ENCODE results near the gene ENPP6. TPM values are rescaled to one million over a fixed set of nuclear protein-coding genes. Genes with fewer than 3 reads are reported as not detected.

The ENPP6 gene
- total and polyA plus RNA-seq, 2 donors (not counting 1 experiment from before 2014, with no cell fraction given), result 0.01 TPM; not detected in 1

- H2AFZ ChIP-seq (ENCODE audit: insufficient read depth, low read depth, low read length, poor library complexity, severe bottlenecking), result no peak overlapping the region
- POLR2A ChIA-PET, result no interaction called here
- Mint-ChIP-seq H3K27ac (no peak overlapping the region), H3K27me3 (peaks cover 6% of the 10 kb centered on the region), H3K4me3 (no peak overlapping the region), H3K9me3 (ENCODE audit: insufficient read depth) (peaks cover 2% of the 10 kb centered on the region), H3K4me1 (no peaks in the 10 kb centered on the region)
- H4K20me1 ChIP-seq (ENCODE audit: control insufficient read depth, insufficient read depth, low read length, poor library complexity, severe bottlenecking), result no peaks in the 10 kb centered on the region
- no peak overlapping the region for H3K4me2 ChIP-seq (replicated peaks; ENCODE audit: low read depth, low read length, poor library complexity, severe bottlenecking)
- H3K36me3 ChIP-seq (replicated peaks in 1 of 2; ENCODE audit: control extremely low read depth in 1 of 2, control insufficient read depth in 1 of 2, extremely low read depth in 1 of 2, insufficient read depth in 2 of 2, low read length in 1 of 2), result no peaks in the 10 kb centered on the region
- H3K9ac ChIP-seq (ENCODE audit: low read length), result no peak overlapping the region
- H3K9me3 ChIP-seq (ENCODE audit: control extremely low read depth in 1 of 3, control insufficient read depth in 2 of 3, insufficient read depth in 1 of 3, low read length in 2 of 3), result peaks cover 0 to 4% (median 0%) of the 10 kb centered on the region in 3 donors
- H3K27me3 ChIP-seq (replicated peaks in 1 of 4; ENCODE audit: control extremely low read depth in 1 of 4, control insufficient read depth in 3 of 4, insufficient read depth in 4 of 4, low read length in 3 of 4), result no peaks in the 10 kb centered on the region
- no peaks in the 10 kb centered on the region for H3K79me2 ChIP-seq (ENCODE audit: control insufficient read depth, insufficient read depth, low read length)
- ATAC-seq (ENCODE audit: low read depth) (no peak), DNase-seq (no peak)
- CTCF ChIA-PET, result no interaction called here
- no peaks in the 10 kb centered on the region for H3K4me1 ChIP-seq (ENCODE audit: control insufficient read depth in 2 of 2, insufficient read depth in 2 of 2, low read length in 2 of 2)
- no peak for TF ChIP-seq CTCF (IDR thresholded peaks at IDR 0.05)
- no peak for TF ChIP-seq EZH2 (IDR thresholded peaks at IDR 0.05; ENCODE audit: borderline replicate concordance, insufficient read depth, low read depth, low read length, poor library complexity, severe bottlenecking)
- H3K27ac ChIP-seq (ENCODE audit: low read length in 2 of 2), result no peak overlapping the region
- H3K4me3 ChIP-seq (ENCODE audit: control extremely low read depth in 1 of 5, extremely low read depth in 1 of 5, insufficient read depth in 1 of 5, low read depth in 2 of 5, low read length in 4 of 5), result no peak overlapping the region
- intact Hi-C loops (cut with micrococcal nuclease), result no loop called here
- 100% methylated on average over 1 of the region's 3 CpGs for WGBS (ENCODE audit: insufficient coverage)
Observed at GRCh38 chr4:184059099-184059498, 158.6 kb downstream of the ENPP6 start.

GRCh38 chr4:184058026-184058425, 159.6 kb downstream of the ENPP6 start:
- no peak for DNase-seq
- Histone ChIP-seq H3K4me2 (replicated peaks; ENCODE audit: low read depth, low read length, poor library complexity, severe bottlenecking) (no peak overlapping the region), H3K4me3 (ENCODE audit: control extremely low read depth in 1 of 5, extremely low read depth in 1 of 5, insufficient read depth in 1 of 5, low read depth in 2 of 5, low read length in 4 of 5) (no peak overlapping the region), H3K36me3 (replicated peaks in 1 of 2; ENCODE audit: control extremely low read depth in 1 of 2, control insufficient read depth in 1 of 2, extremely low read depth in 1 of 2, insufficient read depth in 2 of 2, low read length in 1 of 2) (no peaks in the 10 kb centered on the region), H2AFZ (ENCODE audit: insufficient read depth, low read depth, low read length, poor library complexity, severe bottlenecking) (no peak overlapping the region), H3K9me3 (ENCODE audit: control extremely low read depth in 1 of 3, control insufficient read depth in 2 of 3, insufficient read depth in 1 of 3, low read length in 2 of 3) (peaks cover 0 to 6% (median 0%) of the 10 kb centered on the region in 3 donors), H4K20me1 (ENCODE audit: control insufficient read depth, insufficient read depth, low read length, poor library complexity, severe bottlenecking) (no peaks in the 10 kb centered on the region), H3K79me2 (ENCODE audit: control insufficient read depth, insufficient read depth, low read length) (no peaks in the 10 kb centered on the region), H3K27ac (ENCODE audit: low read length in 2 of 2) (no peak overlapping the region), H3K27me3 (replicated peaks in 1 of 4; ENCODE audit: control extremely low read depth in 1 of 4, control insufficient read depth in 3 of 4, insufficient read depth in 4 of 4, low read length in 3 of 4) (no peaks in the 10 kb centered on the region), H3K9ac (ENCODE audit: low read length) (no peak overlapping the region), H3K4me1 (ENCODE audit: control insufficient read depth in 2 of 2, insufficient read depth in 2 of 2, low read length in 2 of 2) (no peaks in the 10 kb centered on the region)
- H3K9me3 Mint-ChIP-seq (ENCODE audit: insufficient read depth), result peaks cover 2% of the 10 kb centered on the region
- intact Hi-C loops (cut with micrococcal nuclease), result no loop called here
- ChIA-PET CTCF (no interaction called here), POLR2A (no interaction called here)
- H3K27me3 Mint-ChIP-seq, result peaks cover 6% of the 10 kb centered on the region
- H3K27ac Mint-ChIP-seq, result no peak overlapping the region
- no peak for ATAC-seq (ENCODE audit: low read depth)
- H3K4me3 Mint-ChIP-seq, result no peak overlapping the region
- WGBS (ENCODE audit: insufficient coverage), result no CpG with 5 or more reads among the region's 6 CpGs
- TF ChIP-seq CTCF (IDR thresholded peaks at IDR 0.05) (no peak), EZH2 (IDR thresholded peaks at IDR 0.05; ENCODE audit: borderline replicate concordance, insufficient read depth, low read depth, low read length, poor library complexity, severe bottlenecking) (no peak)
- H3K4me1 Mint-ChIP-seq, result no peaks in the 10 kb centered on the region
